HG03280 (cell line): ENCODE results near the gene TBXAS1.

ENCODE experiments used
- ATAC-seq: cut with Tn5 transposase; IDR thresholded peaks from one replicate; pipeline ENCODE4 v1.9.1; 2021; ENCODE audit warnings: mild to moderate bottlenecking, moderate library complexity; ENCODE audit not compliant: unreplicated experiment

Gene TBXAS1

DNA sequence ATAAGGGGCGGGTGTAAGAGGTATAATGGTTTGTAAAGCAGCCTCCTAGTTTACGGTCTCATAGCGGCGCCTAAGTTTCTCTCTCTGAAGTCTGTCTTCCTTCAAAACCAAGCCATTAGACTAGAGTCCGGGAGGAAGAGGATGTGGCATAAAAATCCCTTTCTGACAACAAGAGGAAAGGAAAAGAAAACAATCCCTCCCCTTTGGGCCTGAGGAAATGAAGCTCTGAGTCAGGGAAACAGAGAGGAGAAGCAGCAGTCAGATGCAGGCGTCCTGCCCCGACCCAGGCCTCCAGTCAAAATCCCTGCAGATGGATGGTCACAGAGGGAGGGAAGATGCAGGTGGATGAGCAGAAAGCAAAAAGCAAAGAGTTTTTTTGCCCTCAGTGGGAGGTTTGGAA, 210.0 kb downstream of the TBXAS1 start:
- no peak for ATAC-seq

DNA sequence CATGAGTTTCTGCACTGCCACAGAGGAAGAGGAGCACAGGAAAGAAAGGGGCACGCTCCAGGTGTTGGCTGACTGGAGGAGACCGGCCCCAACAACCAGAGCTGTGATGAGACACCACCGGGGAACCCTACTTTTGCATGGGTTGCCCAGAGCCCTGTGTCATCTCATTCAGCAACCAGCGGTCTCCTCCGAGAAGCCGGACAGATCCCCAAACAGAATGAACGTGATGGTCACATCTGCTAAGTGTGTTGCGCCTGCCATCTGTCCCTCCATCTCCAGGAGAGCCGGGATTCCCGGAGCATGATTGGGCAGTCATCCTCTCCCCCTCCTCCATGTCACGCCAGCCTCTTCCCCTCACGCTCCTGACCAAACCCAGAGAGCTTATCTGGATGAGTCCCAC, 210.8 kb downstream of the TBXAS1 start:
- no peak for ATAC-seq

DNA sequence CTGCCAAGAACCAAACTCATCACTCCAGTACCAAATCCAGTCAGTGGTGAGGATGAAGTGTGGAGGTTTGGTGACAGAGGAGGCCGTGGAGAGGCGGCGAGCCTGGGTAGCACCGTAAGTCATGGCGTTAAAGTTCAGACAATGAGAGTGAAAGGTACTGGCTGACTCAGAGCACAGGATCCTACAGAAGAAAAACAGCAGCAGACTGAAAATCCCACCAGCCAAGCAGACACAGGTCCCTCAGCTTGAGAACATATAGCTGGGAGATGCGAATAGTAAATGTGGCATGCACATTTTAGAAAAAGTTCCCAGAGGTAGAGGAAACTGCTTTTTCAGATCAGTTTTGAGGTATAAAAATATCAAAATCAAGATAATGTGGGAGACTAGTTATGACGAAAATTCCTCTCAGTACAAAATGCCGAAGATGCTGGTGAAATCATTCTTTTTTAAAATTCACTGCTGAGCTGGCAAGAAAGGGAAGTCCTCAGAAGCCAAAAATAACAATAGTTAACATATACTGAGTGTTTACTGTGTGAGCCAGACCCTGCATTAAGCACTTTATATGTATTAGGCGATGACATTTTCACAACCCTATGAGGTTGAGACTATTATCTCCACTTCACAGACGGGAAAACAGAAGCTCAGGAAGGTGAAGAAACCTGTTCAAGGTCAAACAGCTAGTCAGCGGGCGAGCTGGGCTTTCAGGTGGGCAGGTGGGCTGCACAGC, 212.8 kb downstream of the TBXAS1 start:
- no peak for ATAC-seq

DNA sequence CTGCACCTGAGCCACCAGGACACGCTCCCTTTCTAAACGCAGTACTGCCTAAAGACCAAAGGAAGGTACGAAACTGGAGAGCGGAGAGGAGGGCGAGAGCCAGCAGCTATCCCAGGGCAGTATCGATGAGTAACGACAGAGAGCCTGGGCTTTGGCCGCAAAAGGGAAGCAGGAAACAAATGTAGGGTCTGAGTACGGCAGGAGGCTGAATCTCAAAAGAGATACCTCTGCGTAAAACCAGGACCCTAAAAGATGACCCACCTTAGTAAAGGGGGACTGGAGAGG, 213.3 kb downstream of the TBXAS1 start:
- ATAC-seq = no peak

DNA sequence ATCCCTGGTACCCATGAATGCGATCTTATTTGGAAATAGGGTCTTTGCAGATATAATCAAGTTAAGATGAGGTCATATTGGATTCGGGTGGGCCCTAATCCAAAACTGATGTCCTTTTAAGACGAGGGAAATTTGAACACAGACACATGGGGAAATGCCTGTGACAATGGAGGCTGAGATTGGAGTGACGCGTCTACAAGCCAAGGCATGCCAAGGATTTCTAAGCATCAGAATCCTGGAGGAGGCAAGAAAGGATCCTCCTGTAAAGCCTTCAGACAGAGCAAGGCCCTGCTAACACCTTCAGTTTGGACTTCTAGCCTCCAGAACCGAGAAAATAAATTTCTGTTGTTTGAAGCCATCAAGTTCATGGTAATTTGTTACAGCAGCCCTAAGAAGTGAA, 215.2 kb downstream of the TBXAS1 start:
- ATAC-seq = no peak

DNA sequence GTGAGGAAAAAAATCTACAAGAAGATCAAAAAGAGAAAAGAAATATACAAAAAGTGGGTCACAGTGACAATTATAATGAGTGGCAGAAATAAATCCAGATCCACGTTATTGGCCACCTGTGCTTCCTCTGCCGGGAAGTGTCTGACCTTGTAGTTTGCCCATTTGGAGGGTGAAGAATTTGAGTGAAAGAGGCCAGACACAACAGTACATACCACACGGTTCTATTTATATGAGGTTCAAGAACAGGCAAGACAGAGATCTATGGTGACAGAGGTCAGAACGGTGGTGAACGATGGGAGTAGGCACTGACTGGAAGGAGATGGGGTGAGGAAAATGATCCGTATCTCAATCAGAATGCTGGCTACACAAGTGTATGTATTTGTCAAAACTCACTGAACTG, 216.6 kb downstream of the TBXAS1 start:
- ATAC-seq = no peak

DNA sequence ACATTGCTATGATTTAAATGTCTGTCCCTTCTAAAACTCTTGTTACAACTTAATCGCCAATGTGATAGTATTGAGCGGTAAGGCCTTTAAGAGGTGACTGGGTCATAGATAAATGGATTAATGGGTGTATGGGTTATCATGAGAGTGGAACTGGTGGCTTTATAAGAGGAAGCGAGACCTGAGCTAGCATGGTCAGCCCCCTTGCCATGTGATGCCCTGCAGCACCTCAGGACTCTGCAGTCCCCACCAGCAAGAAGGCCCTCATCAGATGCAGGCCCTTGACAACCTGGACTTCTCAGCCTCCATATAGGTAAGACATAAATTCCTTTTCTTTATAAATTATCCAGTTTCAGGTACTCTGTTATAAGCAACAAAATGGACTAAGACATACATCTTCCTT, 218.1 kb downstream of the TBXAS1 start:
- no peak for ATAC-seq

DNA sequence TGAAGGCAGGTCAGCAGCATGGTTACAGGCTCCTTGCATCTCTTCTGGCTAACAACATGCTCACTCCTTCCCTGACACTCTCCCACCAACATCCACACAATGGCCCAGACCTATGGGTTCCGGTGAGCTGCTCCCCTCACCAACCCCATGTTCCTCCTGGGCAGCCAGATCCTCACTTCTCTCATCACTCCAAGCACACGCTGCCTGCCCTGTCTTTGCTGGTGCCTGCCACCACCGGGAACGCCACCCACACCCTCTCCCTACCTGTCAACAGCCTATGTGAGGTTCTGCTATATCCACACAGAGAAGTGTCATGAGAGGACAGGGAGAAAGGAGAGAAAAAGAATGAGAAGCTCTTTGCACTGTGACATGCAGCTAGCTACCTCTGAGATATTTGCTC, 219.1 kb downstream of the TBXAS1 start:
- no peak for ATAC-seq

DNA sequence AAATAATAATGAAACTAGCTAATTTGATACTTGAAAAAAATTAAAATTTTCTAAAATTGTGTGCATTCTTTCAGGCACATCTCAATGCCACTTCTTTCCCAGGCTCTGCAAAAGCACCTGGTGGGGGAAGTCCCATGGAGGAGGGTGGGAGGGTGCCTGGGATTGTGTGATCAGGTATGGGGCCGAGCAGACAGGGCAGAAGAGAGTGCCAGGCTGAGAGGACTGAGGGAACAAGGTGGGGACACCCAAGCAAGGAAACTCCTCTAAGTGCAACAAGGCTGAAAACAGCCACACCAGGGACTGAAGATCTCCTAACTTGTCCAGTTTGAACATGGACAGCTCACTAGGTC, 219.9 kb downstream of the TBXAS1 start:
- no peak for ATAC-seq

DNA sequence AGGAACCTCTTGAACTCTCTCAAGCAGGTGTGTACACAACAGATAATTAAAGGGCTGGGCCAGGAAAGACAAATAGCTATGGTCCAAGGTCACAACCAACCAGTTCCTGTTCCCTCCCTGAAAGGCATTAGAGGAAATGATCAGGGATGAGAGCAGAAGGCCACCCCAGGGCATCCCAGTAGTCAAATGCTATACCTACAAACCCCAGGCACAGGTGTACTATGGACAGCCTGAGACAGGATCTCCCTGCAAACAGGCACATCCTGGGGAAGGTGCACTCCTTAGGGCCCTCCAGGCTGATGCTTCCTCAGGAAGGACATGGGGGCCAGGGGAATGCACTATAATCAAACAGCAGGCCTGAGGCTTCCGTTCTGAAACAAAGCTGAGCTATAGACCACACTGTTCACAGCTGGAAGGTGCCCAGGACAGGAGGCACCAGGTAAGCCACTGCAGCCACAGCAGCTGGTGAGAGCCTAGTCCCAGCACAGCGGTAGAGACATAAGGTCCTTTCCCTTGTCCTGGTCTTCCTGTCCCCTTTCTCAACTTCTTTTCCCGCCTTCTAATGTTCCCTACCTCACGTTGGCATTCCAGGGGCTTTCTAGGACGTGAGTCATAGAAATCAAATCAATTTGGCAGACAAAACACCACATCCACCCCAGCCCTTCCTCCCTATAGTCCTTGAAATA, 220.4 kb downstream of the TBXAS1 start:
- no peak for ATAC-seq

DNA sequence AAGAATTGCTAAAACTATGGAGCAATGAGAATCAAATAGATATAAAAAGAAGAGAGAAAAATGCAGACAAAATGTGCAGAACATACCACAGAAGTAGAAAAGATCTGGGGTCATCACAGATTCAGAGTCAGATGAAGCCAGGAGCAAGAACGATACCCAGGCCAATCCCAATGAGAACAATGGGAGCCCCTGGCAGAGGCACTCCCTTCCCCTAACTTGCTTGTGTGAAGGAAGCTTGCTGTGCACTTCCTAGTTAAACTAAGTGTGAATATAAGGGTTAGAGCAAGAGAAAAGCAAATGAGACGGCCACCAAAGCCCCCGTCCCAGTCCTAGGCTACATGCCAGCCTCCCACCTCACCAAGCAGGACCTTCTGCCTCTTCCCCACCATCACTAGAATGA, 221.0 kb downstream of the TBXAS1 start:
- ATAC-seq = no peak

DNA sequence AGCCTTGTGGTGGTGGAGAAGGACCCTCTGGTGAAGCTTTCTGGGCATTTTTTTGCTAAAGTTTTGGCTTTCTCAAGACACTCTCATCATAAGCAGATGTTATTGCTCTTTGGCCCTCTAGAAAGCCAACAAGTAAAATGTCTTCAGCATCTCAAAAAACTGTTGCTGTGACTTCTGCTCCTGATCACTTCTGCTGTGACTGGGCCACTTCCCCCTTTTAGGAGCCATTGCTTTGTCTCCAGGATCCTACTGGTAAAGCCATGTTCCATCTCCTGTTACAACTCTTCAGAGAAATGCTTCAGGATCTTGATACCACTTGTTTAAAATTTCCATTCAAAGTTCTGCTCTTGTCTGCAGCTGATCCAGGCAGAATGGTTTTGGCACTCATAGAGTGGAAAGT, 222.8 kb downstream of the TBXAS1 start:
- no peak for ATAC-seq

DNA sequence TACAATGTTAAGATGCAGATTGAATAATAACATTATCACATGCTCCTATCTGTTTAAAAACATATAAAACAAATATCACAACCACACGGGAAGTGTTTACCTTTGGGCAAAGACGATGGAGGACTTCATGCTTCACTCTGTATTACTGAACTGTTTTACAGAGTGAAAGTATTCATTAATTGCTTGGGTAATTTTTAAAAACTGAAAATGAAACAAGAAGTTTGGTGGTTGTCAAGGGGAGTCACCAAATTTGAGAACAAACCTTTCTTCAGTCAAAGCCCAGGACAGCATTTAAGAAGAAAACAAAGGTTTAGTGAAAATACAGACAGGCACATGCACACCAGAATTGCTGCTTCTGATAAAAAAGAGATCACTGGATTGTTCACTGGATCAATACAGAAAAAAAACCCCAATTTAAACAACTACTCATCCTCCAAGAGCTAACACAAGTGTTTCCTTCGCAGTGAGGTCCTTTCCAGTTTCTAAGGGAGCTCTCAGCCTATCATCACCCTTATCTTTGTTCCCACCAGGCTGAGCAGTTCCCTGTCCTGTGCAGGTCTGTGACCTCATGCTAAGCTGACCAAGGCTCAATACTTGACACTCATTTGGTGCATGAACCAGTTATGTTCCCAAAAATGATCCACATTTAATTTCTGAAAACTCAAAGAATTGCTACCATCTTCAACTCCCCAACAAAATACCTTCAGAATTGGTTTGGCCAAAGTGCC, 224.9 kb downstream of the TBXAS1 start:
- ATAC-seq = peak; percentile 86

DNA sequence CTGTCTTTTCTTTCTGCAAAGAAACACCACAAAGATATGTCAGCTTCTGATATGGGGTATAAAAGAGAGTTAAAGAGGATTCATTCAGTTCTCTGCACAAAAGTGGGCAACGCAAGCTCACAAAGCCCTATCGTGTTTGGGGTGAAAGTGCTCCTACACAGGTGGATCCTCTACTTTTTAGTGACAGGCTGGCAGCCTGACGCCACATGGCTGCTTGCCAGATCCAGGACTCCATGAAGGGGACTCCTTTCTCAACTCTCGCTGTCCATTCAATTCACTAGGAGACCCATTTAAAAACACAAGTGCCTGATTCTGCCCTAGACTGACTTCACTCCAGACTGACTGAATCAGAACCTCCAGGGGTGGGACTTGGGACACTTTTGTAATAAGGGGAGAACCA, 225.7 kb downstream of the TBXAS1 start:
- no peak for ATAC-seq

DNA sequence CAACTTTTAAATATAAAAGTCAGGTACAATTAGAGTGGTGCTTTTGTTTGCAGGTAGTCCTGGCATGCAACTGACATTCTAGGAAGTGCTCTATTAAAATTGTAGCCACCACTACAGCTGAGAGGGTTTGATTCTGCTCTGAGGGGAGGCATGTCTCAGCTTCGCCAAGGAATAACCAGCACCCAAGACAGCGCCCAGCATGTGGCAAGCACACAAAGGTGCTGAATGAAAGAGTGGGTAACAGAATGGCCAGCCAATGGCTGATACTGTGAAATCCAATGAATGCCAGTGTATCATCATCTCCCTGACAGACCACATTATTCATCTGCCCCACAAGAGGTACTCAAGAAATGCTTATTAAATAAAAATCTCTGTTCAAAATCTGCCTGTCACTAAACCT, 226.8 kb downstream of the TBXAS1 start:
- ATAC-seq = no peak

DNA sequence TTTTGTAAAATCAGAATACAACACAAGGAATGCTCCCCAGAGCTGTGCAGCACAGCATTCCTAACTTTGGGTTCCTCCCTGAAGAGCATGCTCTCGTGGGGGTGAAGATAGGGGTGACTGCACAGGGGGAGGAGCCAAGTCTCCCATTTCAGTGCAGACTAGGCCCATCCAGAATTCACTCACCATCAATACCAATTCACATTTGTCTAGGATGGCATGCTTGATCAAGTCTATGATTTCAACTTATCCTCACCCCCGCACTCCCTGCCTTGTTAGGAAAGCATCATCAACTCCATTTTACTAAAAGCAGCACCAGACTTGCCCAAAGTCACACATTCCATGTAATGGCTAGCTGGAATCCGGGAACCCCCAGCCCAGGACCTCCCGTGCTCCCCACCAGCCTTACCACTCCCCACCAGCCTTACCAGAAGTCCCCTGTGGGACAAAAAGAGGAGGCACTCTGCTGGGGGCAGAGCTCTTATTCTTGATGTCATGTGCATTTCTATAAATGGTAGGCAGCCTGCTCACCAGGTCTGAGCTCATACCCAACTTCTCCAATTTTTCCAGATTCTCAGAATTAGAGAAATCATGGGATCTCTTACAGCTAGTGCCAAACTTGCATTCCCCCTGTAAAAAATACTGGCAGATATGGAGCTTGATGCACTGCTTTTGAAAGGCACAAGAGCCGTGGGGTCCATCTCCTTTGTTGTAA, 227.5 kb downstream of the TBXAS1 start:
- no peak for ATAC-seq

DNA sequence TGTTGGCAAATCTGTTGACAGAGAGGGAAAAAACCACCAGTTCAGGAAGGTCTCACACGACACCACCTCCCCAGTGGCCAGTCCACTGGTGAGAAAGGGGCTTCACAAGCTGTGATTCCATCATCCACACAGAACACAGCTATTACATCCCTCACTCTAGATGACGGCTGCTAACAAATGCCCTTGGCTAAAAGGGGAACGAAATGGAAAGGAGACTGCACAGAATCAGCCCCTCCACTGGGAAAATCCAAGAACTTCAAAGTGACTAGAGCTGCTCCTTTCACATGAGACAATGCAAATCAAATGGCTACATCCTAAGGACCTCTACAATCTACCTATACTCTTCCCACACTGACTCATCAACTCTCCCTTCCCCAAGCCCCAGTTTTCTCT, 228.1 kb downstream of the TBXAS1 start:
- no peak for ATAC-seq

DNA sequence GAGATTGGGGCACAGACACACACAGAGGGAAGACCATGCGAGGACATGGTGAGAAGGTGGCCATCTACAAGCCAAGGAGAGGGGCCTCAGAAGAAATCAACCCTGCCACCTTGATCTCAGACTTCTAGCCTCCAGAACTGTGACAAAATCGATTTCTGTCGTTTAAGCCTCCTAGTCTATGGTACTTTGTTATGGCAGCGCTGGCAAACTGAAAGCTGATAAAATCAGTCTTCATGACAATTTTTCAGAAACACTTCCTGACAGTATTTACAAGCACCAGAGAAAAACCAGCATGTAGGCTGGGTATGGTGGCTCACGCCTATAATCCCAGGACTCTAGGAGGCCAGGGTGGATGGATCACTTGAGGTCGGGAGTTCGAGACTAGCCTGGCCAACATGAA, 229.5 kb downstream of the TBXAS1 start:
- no peak for ATAC-seq

DNA sequence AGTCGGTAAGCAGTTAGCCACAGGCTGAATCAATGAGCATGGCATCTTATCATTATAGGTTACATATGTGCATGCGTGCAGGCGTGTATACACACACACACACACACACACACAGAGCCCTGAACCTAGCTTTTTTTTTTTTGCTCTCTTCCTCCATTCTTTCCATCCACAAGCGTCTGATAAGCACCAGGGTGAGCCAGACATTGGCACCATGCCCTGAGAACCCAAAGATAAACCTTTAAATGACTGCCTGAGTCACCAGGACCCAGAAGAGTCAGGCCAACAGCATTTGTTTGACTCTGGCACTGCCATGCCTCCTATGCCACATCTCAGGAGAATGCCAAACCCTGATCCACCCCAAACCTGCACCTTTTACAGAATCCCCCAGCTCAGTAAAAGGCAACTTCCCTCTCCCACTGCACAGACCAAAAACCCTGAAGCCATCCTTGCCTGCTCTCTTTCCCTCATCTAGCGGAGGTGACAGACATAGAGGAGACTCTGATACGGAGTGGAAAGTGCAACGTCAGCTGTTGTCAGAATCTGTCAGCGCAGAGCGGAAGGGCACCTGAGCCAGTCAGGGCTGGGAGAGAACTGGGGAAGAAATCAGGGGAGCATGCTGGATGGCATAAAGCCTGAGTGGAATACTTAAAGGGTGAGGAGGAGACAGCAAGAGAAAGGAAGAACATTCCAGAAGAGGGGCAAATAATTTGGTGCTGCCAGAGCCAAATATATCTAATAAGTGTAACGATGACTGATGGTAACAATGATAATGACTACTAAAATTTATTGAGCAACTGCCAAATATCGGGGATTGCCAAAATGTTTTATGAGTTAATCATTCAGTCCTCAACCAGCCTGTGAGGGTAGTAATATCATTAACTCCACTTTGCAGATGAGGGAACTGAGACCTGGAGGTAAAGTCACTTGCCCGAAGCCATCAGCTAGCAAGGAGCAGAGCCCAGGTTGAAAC, 230.5 kb downstream of the TBXAS1 start:
- no peak for ATAC-seq

DNA sequence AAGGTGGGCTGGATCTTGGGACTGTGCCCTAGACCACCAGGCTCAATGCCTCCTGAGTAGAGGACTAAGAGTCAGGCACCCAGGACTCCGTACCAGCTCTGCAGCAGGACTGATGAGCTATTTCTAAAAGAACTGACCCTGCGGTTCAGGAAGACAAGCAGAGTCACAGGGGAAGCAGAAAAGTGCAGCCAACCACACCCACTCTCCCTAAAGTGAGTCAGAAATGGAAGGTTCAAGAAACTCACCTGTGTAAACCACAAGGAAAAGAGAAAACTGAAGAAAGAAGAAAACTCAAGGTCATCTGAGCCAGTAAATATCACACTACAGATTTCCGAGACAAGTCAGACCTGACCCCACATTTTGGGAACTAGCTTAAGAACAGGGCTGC, 231.2 kb downstream of the TBXAS1 start:
- no peak for ATAC-seq
